Hematopoietic multipotent progenitor cell treated with erythropoietin and hydrocortisone succinate and interleukin-3 and kit ligand, for 15 days (in vitro differentiated cells): ENCODE data around the gene GPR39.

Experiments used
- DNase-seq: peaks from one replicate; pipeline ENCODE4 v3.0.0-alpha.2; 2015; ENCODE audit warnings: low spot score

The GPR39 gene

DNA sequence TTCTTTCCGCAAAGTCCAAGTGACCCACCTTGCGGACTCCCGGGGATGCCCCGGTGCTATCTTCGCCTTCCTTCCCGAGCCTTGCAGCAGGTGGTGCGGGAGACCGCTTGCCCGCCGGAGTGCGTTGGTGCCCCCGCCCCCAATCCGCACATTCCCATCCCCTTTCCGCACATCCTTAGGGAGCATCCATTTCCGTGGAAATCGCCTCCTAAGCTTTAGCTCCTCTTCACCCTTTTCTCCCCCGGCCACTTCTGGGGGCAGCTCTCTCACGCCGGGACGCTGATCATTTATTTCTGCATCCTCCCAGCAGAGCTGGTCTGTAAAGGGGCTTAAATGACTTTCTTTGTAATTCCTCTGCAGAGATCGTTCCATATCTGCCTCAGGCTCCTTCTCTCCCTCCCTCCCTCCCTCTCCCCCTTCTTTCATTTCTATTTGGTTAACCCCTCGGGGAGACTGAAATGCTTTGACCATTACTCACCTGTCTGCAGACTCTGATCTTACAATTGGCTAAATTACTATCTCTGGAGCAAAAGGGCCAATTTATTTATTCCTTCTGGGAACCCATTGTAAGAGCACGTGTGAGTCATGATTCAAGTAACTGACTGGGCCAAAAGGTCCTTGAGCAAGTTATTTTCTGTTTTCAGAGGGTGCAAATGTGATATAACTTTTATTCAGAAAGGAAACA lies 254.7 kb downstream of the GPR39 start:
- no peak for DNase-seq

DNA sequence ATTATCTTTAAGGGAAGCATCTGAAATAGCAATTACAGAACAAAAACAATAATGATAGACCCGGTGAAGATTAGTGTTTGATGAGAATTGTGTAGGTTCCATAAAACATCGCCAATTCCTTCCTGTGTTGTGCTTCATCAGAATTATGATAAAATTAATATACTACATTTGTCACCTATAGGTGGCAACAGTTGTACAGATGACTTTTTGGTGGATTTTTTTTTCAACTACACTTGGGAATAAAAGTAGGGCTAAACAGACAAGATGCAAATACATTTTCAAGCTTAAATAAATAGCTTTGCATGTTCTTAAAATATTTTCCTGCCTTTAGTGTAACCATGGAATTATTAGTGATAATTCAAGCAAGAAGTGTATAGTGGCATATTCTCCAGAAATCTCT lies 260.4 kb downstream of the GPR39 start:
- no peak for DNase-seq

DNA sequence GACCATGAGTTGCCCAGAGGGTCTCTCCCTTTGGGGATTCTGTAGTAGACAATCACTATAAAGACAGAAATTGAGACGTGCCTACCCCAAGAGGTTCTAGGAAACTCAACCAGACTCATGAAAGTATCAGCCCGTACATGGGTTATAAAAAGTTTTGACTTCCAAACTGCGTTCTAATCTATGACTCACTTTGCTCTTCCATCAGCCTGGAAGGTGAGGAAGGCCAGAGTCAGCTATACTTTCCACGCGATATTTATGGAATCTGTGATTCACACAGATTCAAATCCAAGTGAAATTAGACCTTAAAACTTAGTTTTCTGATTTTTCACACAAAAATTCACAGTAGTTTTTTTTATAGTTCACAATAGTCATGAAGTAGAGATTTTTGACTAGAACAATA lies 261.1 kb downstream of the GPR39 start:
- DNase-seq, result no peak

DNA sequence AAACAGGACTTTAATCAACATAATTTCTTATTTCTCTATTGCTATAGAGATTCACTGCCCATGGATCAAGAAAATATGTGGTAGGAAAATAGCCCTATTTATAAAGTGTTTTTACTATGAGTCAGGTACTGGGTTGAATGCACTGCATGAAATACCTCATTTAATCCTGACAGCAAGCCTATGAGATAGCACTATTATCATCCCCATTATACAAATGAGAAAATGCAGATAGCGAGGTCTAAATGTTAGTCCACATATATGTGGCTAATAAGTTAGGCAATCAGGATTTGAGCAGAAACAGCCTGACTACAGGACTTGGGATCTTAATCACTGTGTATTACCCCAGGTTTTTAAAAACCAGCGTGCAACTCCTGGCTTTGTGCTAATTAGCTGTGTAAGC lies 261.9 kb downstream of the GPR39 start:
- no peak for DNase-seq

DNA sequence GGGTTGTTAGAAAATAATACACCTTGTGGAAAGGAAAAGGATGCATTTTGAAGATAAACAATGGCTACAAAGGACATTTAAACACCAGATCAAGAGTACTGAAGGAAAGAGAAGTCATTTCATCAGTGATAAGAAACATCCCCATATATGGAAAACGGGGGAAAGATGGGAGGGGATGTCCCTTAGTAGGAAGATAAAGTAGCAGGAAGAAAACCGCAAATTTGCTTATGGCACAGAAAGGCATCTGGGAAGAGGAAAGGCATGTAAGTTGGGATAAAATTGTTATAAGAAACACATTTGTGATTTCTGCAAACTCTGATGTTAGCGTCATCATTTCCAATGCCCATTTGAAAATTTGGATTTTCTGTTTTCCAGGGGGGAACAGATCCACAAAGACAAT lies 263.9 kb downstream of the GPR39 start:
- no peak for DNase-seq

DNA sequence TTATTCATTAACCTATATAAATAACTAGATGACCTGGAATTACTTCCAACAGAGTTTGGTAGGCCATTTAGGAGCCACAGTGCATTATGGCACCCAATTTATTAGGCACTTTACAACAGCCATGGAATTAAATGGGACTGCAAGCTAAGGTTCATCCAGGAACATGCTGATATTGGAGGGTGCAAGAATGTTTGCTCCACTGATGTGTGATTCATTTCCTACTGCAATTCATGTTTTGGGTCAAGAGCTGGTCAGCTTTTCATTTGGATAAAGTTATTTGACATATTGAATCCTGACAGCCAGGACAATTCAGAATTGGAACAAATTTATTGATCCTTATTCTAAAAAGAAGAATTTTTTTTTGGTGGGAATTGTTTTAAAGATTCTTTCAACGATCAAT lies 265.2 kb downstream of the GPR39 start:
- DNase-seq, result no peak

DNA sequence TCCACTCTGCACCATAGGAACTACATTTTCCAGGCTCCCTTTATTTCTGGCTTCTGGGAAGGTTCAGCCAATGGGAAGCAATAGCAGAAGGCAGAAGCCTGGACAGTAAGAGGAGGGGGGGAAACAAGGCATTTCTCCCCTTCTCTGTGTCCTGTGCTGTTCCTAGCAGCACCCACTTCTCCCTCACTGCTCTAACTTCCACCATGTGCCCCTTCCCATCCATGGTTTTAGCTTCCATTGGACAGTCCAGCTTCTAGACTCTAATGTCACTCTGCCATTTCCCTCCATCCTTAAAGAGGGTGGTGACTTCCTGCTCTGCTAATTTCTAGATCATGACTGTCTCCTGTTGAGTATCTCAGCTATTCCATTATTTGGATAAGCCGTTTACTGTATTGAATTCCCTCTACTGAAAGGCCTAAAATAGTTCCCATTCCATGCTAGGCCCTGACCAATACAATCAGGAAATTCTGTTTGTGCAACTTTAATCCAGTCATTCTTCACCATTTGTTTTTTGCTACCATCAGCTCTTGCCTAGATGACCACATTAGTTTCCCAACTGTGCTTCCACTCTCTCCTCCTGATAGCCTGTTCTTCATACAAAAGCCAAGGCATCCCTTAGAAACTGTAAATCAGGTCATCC lies 274.2 kb downstream of the GPR39 start:
- DNase-seq, result no peak

DNA sequence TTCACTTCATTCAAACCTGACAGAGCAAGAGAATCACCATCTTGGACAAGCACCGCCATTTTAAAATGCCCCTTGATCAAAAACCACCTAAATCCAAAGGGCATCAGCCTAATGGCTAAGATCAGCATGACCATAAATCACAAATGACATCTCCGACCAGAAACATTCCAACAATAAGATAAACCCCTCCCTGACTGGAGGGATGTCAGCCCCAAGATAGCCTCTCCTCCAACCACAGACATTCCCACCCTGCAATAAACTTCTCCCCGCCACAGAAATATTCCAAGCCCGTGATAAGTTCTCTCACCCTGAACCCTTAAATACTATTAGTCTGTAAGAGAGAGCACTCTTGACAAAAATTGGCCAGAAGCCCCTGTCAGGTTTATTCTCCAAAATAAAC lies 275.0 kb downstream of the GPR39 start:
- DNase-seq, result no peak

DNA sequence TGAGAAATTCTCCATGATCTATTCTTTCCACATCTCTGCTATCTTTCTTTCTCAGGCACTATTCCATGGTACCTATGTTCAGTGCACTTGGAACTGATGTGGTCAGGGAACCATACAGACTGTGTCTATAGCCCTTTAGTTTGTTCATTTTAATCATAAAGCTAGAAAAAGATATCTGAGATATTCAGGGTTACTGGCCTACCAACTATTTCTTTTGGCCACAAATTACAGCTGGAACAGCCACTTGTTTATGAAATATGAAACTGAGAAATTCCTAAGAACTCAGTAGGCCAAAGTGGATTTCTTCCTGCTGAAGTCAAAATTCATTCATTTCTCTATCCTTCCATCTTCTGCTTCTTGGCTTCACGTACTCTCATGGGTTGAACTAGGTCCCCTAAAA lies 276.2 kb downstream of the GPR39 start:
- DNase-seq, result no peak
